ENCODE results near the gene TCF12. TPM values are rescaled to one million over a fixed set of nuclear protein-coding genes. Genes with fewer than 3 reads are reported as not detected.

Gene TCF12
- total RNA-seq, 2 donors from 2014 or later: 91.8 to 107 TPM

DNA sequence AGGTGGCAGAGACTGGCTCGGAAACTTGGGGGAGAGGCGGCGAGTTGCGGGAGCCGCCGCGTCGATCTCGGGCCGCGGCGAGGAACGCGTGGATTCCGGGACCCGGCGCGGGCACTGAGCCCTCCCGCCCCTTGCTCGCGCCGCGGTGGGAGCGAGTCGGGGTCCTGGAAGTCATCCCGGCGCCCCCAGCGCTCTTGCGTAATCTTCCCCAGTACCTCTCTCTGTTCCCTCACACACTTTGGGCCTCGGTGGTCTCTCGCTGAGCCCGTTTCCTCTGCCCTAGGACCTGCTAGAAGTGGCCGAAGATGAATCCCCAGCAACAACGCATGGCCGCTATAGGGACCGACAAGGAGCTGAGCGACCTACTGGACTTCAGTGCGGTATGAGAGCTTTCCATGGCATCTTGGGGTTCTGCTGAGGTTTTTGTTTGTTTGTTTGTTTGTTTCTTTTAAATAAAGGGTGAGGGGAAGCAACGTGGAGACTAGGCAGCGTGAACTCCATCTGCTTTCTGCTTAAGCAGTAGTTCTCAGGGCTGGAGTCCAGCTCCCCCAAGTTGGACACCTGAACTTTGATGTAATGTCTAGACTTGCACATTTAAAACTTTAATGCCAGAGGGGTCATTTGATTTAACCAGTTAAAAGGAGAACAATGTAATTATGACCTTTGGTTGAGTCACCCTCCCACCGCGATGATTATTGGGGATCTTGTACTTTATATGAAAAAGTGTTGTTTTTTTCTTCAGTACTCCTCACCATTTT is 1.3 kb downstream of the TCF12 start:
- Histone ChIP-seq H3K4me3 (peak overlapping the region; percentile 89), H3K36me3 (no peaks in the 10 kb centered on the region), H3K9me3 (no peaks in the 10 kb centered on the region), H3K4me1 (ENCODE audit: control insufficient read depth in 1 of 2, low read depth in 2 of 2) (peaks cover 37 to 49% of the 10 kb centered on the region in 2 donors), H3K27ac (peak overlapping the region; percentile 92 to 94), H3K27me3 (replicated peaks; ENCODE audit: insufficient read depth) (no peaks in the 10 kb centered on the region)
- ATAC-seq (ENCODE audit: insufficient number of reproducible peaks, low FRiP score, low read depth): peak; percentile 10
- TF ChIP-seq, protein P1, sequence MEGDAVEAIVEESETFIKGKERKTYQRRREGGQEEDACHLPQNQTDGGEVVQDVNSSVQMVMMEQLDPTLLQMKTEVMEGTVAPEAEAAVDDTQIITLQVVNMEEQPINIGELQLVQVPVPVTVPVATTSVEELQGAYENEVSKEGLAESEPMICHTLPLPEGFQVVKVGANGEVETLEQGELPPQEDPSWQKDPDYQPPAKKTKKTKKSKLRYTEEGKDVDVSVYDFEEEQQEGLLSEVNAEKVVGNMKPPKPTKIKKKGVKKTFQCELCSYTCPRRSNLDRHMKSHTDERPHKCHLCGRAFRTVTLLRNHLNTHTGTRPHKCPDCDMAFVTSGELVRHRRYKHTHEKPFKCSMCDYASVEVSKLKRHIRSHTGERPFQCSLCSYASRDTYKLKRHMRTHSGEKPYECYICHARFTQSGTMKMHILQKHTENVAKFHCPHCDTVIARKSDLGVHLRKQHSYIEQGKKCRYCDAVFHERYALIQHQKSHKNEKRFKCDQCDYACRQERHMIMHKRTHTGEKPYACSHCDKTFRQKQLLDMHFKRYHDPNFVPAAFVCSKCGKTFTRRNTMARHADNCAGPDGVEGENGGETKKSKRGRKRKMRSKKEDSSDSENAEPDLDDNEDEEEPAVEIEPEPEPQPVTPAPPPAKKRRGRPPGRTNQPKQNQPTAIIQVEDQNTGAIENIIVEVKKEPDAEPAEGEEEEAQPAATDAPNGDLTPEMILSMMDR (IDR thresholded peaks at IDR 0.05): no peak
- DNase-seq (ENCODE audit: low spot score): no peak

DNA sequence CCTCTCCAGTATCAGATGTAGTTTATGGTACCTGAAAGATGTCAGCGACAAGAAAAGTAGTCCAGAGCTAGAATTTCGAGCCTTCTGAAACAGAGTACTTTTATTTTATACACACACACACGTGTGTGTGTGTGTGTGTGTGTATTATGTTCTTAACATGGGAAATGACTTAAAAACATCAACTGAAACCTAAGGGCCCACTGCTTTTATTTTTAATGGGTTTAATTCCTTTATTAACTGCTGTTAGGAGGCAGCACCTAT is 1.9 kb downstream of the TCF12 start:
- TF ChIP-seq, protein P1 (IDR thresholded peaks at IDR 0.05): no peak
- Histone ChIP-seq H3K4me3 (peak overlapping the region; percentile 89), H3K36me3 (no peaks in the 10 kb centered on the region), H3K4me1 (ENCODE audit: control insufficient read depth in 1 of 2, low read depth in 2 of 2) (peaks cover 37 to 47% of the 10 kb centered on the region in 2 donors), H3K27ac (peak overlapping the region in 1 of 2 donors; percentile 92), H3K9me3 (no peaks in the 10 kb centered on the region), H3K27me3 (replicated peaks; ENCODE audit: insufficient read depth) (no peaks in the 10 kb centered on the region)
- no peak for ATAC-seq (ENCODE audit: insufficient number of reproducible peaks, low FRiP score, low read depth)
- DNase-seq (ENCODE audit: low spot score): no peak

DNA sequence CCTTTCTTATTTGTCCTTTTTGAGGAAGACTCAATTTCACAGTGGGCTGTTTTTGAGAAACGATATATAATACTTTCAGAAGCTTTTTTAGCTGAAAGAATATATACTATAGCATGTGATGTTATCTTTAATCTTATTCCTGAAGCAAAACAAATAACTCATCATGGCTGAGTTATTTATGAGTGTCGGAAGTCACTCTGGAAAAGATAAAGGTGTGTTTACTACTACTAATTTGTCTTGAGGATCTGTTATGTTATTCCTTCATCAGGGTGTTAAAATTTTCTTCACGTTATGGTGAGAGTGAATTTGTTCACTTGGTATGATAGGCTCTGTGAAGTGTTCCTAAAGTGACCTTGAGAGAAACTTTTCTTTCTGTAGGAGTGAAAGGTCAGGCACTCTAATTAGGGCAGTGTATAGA is 4.7 kb downstream of the TCF12 start:
- TF ChIP-seq, protein P1 (IDR thresholded peaks at IDR 0.05): no peak
- Histone ChIP-seq H3K9me3 (no peaks in the 10 kb centered on the region), H3K36me3 (no peaks in the 10 kb centered on the region), H3K27ac (no peak overlapping the region), H3K4me1 (ENCODE audit: control insufficient read depth in 1 of 2, low read depth in 2 of 2) (peaks cover 33 to 50% of the 10 kb centered on the region in 2 donors), H3K4me3 (no peak overlapping the region), H3K27me3 (replicated peaks; ENCODE audit: insufficient read depth) (no peaks in the 10 kb centered on the region)
- DNase-seq (ENCODE audit: low spot score) (no peak), ATAC-seq (ENCODE audit: insufficient number of reproducible peaks, low FRiP score, low read depth) (no peak)

DNA sequence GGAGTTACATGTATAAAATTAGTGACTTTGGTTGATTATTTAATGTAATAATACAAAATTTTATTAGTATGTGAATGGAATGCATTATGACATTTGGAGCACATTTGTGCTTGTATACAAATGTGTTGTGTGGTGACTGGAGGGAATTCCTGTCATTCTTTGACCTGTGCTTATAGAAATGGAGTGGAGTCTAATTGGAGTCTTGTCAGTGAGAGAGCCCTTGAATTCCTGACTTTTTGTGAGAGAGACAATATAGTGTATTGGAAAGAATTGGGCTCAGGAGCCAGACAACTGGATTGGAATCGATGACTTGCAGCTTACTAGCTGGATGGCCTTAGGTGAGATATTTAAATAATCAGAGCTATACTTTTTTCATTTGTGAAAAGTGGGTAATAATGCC is 9.4 kb downstream of the TCF12 start:
- Histone ChIP-seq H3K36me3 (no peaks in the 10 kb centered on the region), H3K27ac (no peak overlapping the region), H3K4me3 (no peak overlapping the region), H3K27me3 (replicated peaks; ENCODE audit: insufficient read depth) (no peaks in the 10 kb centered on the region), H3K4me1 (ENCODE audit: control insufficient read depth in 1 of 2, low read depth in 2 of 2) (peaks cover 58 to 76% of the 10 kb centered on the region in 2 donors), H3K9me3 (no peaks in the 10 kb centered on the region)
- TF ChIP-seq, protein P1 (IDR thresholded peaks at IDR 0.05): no peak
- DNase-seq (ENCODE audit: low spot score): no peak
- ATAC-seq (ENCODE audit: insufficient number of reproducible peaks, low FRiP score, low read depth): no peak

DNA sequence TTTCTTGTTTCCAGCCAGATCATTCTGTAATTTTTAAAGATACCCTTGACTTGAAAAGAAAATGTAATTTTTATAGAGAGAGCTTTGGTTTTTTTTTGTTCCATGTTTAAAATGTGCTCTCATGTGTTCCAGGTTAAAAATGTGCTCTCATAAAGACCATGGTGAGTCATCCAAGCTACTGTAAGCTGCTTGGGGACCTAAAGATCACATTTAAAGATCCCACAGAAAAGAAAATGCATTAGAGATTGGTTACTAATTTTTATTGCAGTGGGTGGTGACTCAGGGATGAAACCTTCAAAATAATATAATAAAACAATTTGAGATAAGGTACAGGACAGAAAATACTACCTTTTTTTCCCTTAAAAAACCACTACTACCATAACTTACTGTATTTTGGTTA is 11.0 kb downstream of the TCF12 start:
- no peak overlapping the region for H3K4me3 ChIP-seq
- H3K27me3 ChIP-seq (replicated peaks; ENCODE audit: insufficient read depth): no peaks in the 10 kb centered on the region
- no peak for ATAC-seq (ENCODE audit: insufficient number of reproducible peaks, low FRiP score, low read depth)
- H3K4me1 ChIP-seq (ENCODE audit: control insufficient read depth in 1 of 2, low read depth in 2 of 2): peaks cover 48 to 68% of the 10 kb centered on the region in 2 donors
- DNase-seq (ENCODE audit: low spot score): no peak
- H3K9me3 ChIP-seq: no peaks in the 10 kb centered on the region
- H3K36me3 ChIP-seq: no peaks in the 10 kb centered on the region
- TF ChIP-seq, protein P1 (IDR thresholded peaks at IDR 0.05): no peak
- H3K27ac ChIP-seq: peak overlapping the region; percentile 4 to 18
